A673 (cell line): ENCODE results near the gene LRFN4. TPM values are rescaled to one million over a fixed set of nuclear protein-coding genes. Genes with fewer than 3 reads are reported as not detected.

Source experiments
- BruUV-seq: library from RNA; stranded (reverse); fragments of 400-500 nt; replicated peaks from 2 replicates; lab custom pipeline; 2021; lab: Mats Ljungman, UMichigan
- CTCF ChIA-PET: fragments of 300-600 bp; sonication (Branson Sonifier 250); formaldehyde crosslinking; loops from one replicate; lab custom pipeline; 2022; ENCODE audit warnings: antibody characterized with exemption; lab: Charles Lee
- POLR2A ChIA-PET: fragments of 300-600 bp; sonication (Branson Sonifier 250); formaldehyde crosslinking; loops from one replicate; lab custom pipeline; 2022; ENCODE audit warnings: antibody characterized with exemption; ENCODE audit not compliant: low non-redundant PET; lab: Charles Lee
- DNase-seq: peaks from one replicate; pipeline ENCODE4 v3.0.0-alpha.2; 2015; ENCODE audit warnings: low spot score
- H3K27ac ChIP-seq: fragments of 200-600 bp; sonication (generic); 2 replicates; pipeline ENCODE4 v1.5.1; 2016; ENCODE audit warnings: mixed run types, low read depth, mild to moderate bottlenecking, mixed read lengths, antibody characterized with exemption, low read length; ENCODE audit not compliant: poor library complexity, severe bottlenecking
- H3K27me3 ChIP-seq: fragments of 200-600 bp; sonication (generic); replicated peaks from 2 replicates; pipeline ENCODE4 v1.6.1; 2017; ENCODE audit warnings: mixed run types, low read depth, mild to moderate bottlenecking, mixed read lengths, antibody characterized with exemption, low read length; ENCODE audit not compliant: insufficient read depth, poor library complexity
- H3K36me3 ChIP-seq: fragments of 200-600 bp; sonication (generic); 2 replicates; pipeline ENCODE4 v1.6.1; 2016; ENCODE audit warnings: mixed run types, mild to moderate bottlenecking, mixed read lengths, antibody characterized with exemption, low read length; ENCODE audit not compliant: insufficient read depth, poor library complexity, severe bottlenecking
- H3K4me1 ChIP-seq: fragments of 200-600 bp; sonication (generic); 2 replicates; pipeline ENCODE4 v1.6.1; 2017; ENCODE audit warnings: mixed run types, mild to moderate bottlenecking, mixed read lengths, antibody characterized with exemption, low read length; ENCODE audit not compliant: insufficient read depth, poor library complexity, severe bottlenecking
- H3K4me3 ChIP-seq: fragments of 200-600 bp; sonication (generic); 2 replicates; pipeline ENCODE4 v1.5.1; 2016; ENCODE audit warnings: low read depth, mixed run types, mild to moderate bottlenecking, mixed read lengths, low read length; ENCODE audit not compliant: poor library complexity, severe bottlenecking
- H3K9me3 ChIP-seq: fragments of 200-600 bp; sonication (generic); 2 replicates; pipeline ENCODE4 v1.6.1; 2016; ENCODE audit warnings: mixed run types, low read depth, mild to moderate bottlenecking, mixed read lengths, antibody characterized with exemption, low read length; ENCODE audit not compliant: poor library complexity, severe bottlenecking
- EZH2 ChIP-seq: fragments of 200-600 bp; sonication (generic); IDR thresholded peaks from 2 replicates; pipeline ENCODE4 v1.6.1; 2017; ENCODE audit warnings: borderline replicate concordance, low read depth, mild to moderate bottlenecking, mixed read lengths, antibody characterized with exemption, low read length; ENCODE audit not compliant: poor library complexity, severe bottlenecking
- intact Hi-C: fragments of 100-400 bp; cut with micrococcal nuclease; formaldehyde crosslinking; loops from one replicate; pipeline ENCODE4 v1.10.0; 2022; ENCODE audit not compliant: unreplicated experiment
- total RNA-seq: library from RNA; stranded (reverse); gene quantifications from 2 replicates; pipeline ENCODE4 v1.2.3, GENCODE V29; 2021
- TF ChIP-seq, protein P1 (sequence below): fragments of 300-800, 200-600 bp; sonication (generic); conservative IDR thresholded peaks from 2 replicates; pipeline ENCODE4 v1.5.1; 2017; ENCODE audit warnings: low read depth, mild to moderate bottlenecking, antibody characterized with exemption, low read length, moderate library complexity, mixed read lengths

LRFN4 gene
- total RNA-seq, 1 experiment from 2014 or later, result 57.2 TPM

DNA sequence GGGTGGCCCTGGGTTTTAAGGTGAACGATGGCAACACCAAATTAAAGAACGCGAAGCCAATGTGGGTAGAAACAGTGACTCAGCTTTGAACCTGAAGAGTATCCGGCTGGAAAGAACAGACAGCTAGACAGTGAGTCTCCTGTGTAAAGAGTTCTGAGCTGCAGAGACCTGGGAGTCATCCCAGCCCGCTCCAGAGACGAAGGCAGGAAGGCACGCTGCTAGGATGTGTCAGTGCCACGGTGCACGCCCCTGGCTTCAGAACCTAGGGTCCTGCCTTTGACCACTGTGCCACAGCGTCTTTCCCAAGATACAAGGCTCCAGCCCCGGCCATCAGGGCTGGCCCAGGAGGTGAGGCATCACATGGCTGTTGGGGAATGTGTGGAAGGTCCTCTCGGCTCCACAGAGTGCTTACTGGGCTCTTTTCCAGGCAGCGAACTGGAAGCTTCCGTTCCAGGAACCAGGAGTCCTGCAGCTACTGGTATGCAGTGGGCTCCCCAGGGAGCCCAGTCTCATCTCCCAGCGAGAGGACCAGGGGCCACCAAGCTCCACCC, 29.9 kb downstream of the LRFN4 start:
- H3K4me1 ChIP-seq, result peaks cover 21% of the 10 kb centered on the region
- no peak for TF ChIP-seq EZH2
- TF ChIP-seq, protein P1, sequence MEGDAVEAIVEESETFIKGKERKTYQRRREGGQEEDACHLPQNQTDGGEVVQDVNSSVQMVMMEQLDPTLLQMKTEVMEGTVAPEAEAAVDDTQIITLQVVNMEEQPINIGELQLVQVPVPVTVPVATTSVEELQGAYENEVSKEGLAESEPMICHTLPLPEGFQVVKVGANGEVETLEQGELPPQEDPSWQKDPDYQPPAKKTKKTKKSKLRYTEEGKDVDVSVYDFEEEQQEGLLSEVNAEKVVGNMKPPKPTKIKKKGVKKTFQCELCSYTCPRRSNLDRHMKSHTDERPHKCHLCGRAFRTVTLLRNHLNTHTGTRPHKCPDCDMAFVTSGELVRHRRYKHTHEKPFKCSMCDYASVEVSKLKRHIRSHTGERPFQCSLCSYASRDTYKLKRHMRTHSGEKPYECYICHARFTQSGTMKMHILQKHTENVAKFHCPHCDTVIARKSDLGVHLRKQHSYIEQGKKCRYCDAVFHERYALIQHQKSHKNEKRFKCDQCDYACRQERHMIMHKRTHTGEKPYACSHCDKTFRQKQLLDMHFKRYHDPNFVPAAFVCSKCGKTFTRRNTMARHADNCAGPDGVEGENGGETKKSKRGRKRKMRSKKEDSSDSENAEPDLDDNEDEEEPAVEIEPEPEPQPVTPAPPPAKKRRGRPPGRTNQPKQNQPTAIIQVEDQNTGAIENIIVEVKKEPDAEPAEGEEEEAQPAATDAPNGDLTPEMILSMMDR, result no peak
- H3K27ac ChIP-seq, result no peak overlapping the region
- intact Hi-C loops, result no loop called here
- CTCF ChIA-PET, result no interaction called here
- peak; percentile 79 for DNase-seq
- H3K4me3 ChIP-seq, result no peak overlapping the region
- POLR2A ChIA-PET, result no interaction called here
- no peaks in the 10 kb centered on the region for H3K9me3 ChIP-seq
- H3K27me3 ChIP-seq, result no peaks in the 10 kb centered on the region
- no TSS peak for BruUV-seq
- H3K36me3 ChIP-seq, result no peaks in the 10 kb centered on the region

- no TSS peak for BruUV-seq
- intact Hi-C loops, result no loop called here
Observed at GRCh38 chr11:66887526-66887925, 30.7 kb downstream of the LRFN4 start.

GRCh38 chr11:66888282-66888681, 31.4 kb downstream of the LRFN4 start:
- no peak for DNase-seq
- ChIA-PET CTCF (no interaction called here), POLR2A (no interaction called here)
- no peak overlapping the region for H3K4me3 ChIP-seq
- no peak for TF ChIP-seq EZH2
- TF ChIP-seq, protein P1, result no peak
- no peaks in the 10 kb centered on the region for H3K27me3 ChIP-seq
- H3K4me1 ChIP-seq, result peaks cover 15% of the 10 kb centered on the region
- BruUV-seq, result no TSS peak
- H3K36me3 ChIP-seq, result no peaks in the 10 kb centered on the region
- H3K9me3 ChIP-seq, result no peaks in the 10 kb centered on the region
- H3K27ac ChIP-seq, result no peak overlapping the region
- intact Hi-C loops, result no loop called here

More at GRCh38 chr11:66887526-66887925, 30.7 kb downstream of the LRFN4 start:
- no peak for TF ChIP-seq EZH2
- TF ChIP-seq, protein P1, result no peak
- DNase-seq, result no peak
- Histone ChIP-seq H3K4me3 (no peak overlapping the region), H3K9me3 (no peaks in the 10 kb centered on the region), H3K36me3 (no peaks in the 10 kb centered on the region), H3K4me1 (peaks cover 13% of the 10 kb centered on the region), H3K27ac (no peak overlapping the region), H3K27me3 (no peaks in the 10 kb centered on the region)
- ChIA-PET POLR2A (no interaction called here), CTCF (no interaction called here)
